HL-60 (cell line): Measurements from ENCODE around the gene DNAAF5.

Source experiments
- GABPA ChIP-seq: IDR thresholded peaks from 2 replicates; pipeline ENCODE4 v1.6.1; 2012; ENCODE audit warnings: low read depth
- TF ChIP-seq, protein P1 (sequence below): IDR thresholded peaks from one replicate; pipeline ENCODE4 v1.5.1; 2011; ENCODE audit warnings: low read length, control low read depth, inconsistent platforms; ENCODE audit not compliant: insufficient read depth
- TF ChIP-seq, protein P2 (sequence below): IDR thresholded peaks from 2 replicates; pipeline ENCODE4 v1.6.1; 2012; ENCODE audit warnings: low read depth; ENCODE audit not compliant: insufficient replicate concordance

DNA sequence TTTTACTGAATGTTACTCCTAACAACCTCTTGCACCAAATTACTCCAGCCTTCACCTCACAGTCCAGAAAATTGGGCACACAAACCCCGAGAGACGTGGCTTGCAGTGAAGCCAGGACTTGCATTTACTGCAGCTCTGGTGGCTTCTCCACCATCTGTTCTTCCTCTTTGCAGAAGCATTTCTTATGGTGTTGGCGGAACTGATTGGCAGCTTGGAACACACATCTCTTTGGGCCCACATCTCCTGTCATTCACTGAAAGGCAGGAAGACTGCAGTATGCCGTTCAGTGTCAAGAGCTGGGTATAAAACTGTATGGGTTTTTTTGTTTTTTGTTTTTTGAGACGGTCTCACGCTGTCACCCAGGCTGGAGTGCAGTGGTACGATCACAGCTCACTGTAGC is 38.9 kb downstream of the DNAAF5 start:
- TF ChIP-seq, protein P1, sequence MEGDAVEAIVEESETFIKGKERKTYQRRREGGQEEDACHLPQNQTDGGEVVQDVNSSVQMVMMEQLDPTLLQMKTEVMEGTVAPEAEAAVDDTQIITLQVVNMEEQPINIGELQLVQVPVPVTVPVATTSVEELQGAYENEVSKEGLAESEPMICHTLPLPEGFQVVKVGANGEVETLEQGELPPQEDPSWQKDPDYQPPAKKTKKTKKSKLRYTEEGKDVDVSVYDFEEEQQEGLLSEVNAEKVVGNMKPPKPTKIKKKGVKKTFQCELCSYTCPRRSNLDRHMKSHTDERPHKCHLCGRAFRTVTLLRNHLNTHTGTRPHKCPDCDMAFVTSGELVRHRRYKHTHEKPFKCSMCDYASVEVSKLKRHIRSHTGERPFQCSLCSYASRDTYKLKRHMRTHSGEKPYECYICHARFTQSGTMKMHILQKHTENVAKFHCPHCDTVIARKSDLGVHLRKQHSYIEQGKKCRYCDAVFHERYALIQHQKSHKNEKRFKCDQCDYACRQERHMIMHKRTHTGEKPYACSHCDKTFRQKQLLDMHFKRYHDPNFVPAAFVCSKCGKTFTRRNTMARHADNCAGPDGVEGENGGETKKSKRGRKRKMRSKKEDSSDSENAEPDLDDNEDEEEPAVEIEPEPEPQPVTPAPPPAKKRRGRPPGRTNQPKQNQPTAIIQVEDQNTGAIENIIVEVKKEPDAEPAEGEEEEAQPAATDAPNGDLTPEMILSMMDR, result no peak
- TF ChIP-seq GABPA, result no peak
- TF ChIP-seq, protein P2, sequence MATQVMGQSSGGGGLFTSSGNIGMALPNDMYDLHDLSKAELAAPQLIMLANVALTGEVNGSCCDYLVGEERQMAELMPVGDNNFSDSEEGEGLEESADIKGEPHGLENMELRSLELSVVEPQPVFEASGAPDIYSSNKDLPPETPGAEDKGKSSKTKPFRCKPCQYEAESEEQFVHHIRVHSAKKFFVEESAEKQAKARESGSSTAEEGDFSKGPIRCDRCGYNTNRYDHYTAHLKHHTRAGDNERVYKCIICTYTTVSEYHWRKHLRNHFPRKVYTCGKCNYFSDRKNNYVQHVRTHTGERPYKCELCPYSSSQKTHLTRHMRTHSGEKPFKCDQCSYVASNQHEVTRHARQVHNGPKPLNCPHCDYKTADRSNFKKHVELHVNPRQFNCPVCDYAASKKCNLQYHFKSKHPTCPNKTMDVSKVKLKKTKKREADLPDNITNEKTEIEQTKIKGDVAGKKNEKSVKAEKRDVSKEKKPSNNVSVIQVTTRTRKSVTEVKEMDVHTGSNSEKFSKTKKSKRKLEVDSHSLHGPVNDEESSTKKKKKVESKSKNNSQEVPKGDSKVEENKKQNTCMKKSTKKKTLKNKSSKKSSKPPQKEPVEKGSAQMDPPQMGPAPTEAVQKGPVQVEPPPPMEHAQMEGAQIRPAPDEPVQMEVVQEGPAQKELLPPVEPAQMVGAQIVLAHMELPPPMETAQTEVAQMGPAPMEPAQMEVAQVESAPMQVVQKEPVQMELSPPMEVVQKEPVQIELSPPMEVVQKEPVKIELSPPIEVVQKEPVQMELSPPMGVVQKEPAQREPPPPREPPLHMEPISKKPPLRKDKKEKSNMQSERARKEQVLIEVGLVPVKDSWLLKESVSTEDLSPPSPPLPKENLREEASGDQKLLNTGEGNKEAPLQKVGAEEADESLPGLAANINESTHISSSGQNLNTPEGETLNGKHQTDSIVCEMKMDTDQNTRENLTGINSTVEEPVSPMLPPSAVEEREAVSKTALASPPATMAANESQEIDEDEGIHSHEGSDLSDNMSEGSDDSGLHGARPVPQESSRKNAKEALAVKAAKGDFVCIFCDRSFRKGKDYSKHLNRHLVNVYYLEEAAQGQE, result no peak
